ENCODE results near the gene BCL2L11. TPM values are rescaled to one million over a fixed set of nuclear protein-coding genes. Genes with fewer than 3 reads are reported as not detected.

Gene BCL2L11
- total RNA-seq, 6 donors from 2014 or later, result 14.8 to 76.5 (median 31.4) TPM

- Histone ChIP-seq H3K4me3 (no peak overlapping the region), H3K9me3 (no peaks in the 10 kb centered on the region), H3K4me1 (no peaks in the 10 kb centered on the region), H3K36me3 (no peaks in the 10 kb centered on the region), H3K27me3 (no peaks in the 10 kb centered on the region), H3K27ac (no peak overlapping the region)
- no peak for ATAC-seq (ENCODE audit: low FRiP score in 2 of 2)
- TF ChIP-seq CTCF (IDR thresholded peaks at IDR 0.05) (no peak), EP300 (IDR thresholded peaks at IDR 0.05) (no peak), POLR2A (IDR thresholded peaks at IDR 0.05) (no peak), POLR2AphosphoS5 (IDR thresholded peaks at IDR 0.05) (no peak)
- DNase-seq, result no peak
- WGBS, 2 donors, result 74 to 85% methylated on average over 4 of the region's 4 CpGs
Observed at GRCh38 chr2:111175615-111176014, 54.9 kb downstream of the BCL2L11 start.

- TF ChIP-seq POLR2AphosphoS5 (IDR thresholded peaks at IDR 0.05) (no peak), POLR2A (IDR thresholded peaks at IDR 0.05) (no peak), CTCF (IDR thresholded peaks at IDR 0.05) (no peak), EP300 (IDR thresholded peaks at IDR 0.05) (no peak)
- Histone ChIP-seq H3K27ac (no peak overlapping the region), H3K4me3 (no peak overlapping the region), H3K36me3 (no peaks in the 10 kb centered on the region), H3K27me3 (no peaks in the 10 kb centered on the region), H3K9me3 (no peaks in the 10 kb centered on the region), H3K4me1 (no peaks in the 10 kb centered on the region)
- WGBS, 2 donors, result 95 to 96% methylated on average over 7 of the region's 7 CpGs
- ATAC-seq (ENCODE audit: low FRiP score in 2 of 2) (peak in 1 of 2 donors; percentile 16), DNase-seq (no peak)
Observed at GRCh38 chr2:111176388-111176787, 55.7 kb downstream of the BCL2L11 start.

- WGBS, 2 donors, result 69 to 90% methylated on average over 2 to 4 of the region's 4 CpGs
- ATAC-seq (ENCODE audit: low FRiP score in 2 of 2) (peak in 1 of 2 donors; percentile 25), DNase-seq (no peak)
Observed at GRCh38 chr2:111176867-111177266, 56.2 kb downstream of the BCL2L11 start.

GRCh38 chr2:111178296-111178695 lies 57.6 kb downstream of the BCL2L11 start:
- Histone ChIP-seq H3K4me1 (peaks cover 0 to 3% (median 0%) of the 10 kb centered on the region in 4 donors), H3K36me3 (no peaks in the 10 kb centered on the region), H3K4me3 (no peak overlapping the region), H3K27ac (no peak overlapping the region), H3K9me3 (no peaks in the 10 kb centered on the region), H3K27me3 (no peaks in the 10 kb centered on the region)
- WGBS, 2 donors, result 99 to 100% methylated on average over 4 of the region's 4 CpGs
- DNase-seq (no peak), ATAC-seq (ENCODE audit: low FRiP score in 2 of 2) (no peak)
- TF ChIP-seq POLR2AphosphoS5 (IDR thresholded peaks at IDR 0.05) (no peak), CTCF (IDR thresholded peaks at IDR 0.05) (no peak), EP300 (IDR thresholded peaks at IDR 0.05) (no peak), POLR2A (IDR thresholded peaks at IDR 0.05) (no peak)

More at GRCh38 chr2:111176867-111177266, 56.2 kb downstream of the BCL2L11 start:
- no peak overlapping the region for H3K4me3 ChIP-seq
- no peak for TF ChIP-seq POLR2A (IDR thresholded peaks at IDR 0.05)
- no peak for TF ChIP-seq CTCF (IDR thresholded peaks at IDR 0.05)
- TF ChIP-seq EP300 (IDR thresholded peaks at IDR 0.05), result no peak
- no peak for TF ChIP-seq POLR2AphosphoS5 (IDR thresholded peaks at IDR 0.05)
- H3K9me3 ChIP-seq, result no peaks in the 10 kb centered on the region
- no peak overlapping the region for H3K27ac ChIP-seq
- no peaks in the 10 kb centered on the region for H3K4me1 ChIP-seq
- no peaks in the 10 kb centered on the region for H3K36me3 ChIP-seq
- H3K27me3 ChIP-seq, result no peaks in the 10 kb centered on the region

GRCh38 chr2:111178730-111179405 lies 58.2 kb downstream of the BCL2L11 start:
- Histone ChIP-seq H3K27me3 (no peaks in the 10 kb centered on the region), H3K4me1 (peaks cover 0 to 6% (median under 1%) of the 10 kb centered on the region in 4 donors), H3K27ac (no peak overlapping the region), H3K36me3 (no peaks in the 10 kb centered on the region), H3K9me3 (no peaks in the 10 kb centered on the region), H3K4me3 (no peak overlapping the region)
- 89 to 96% methylated on average over 5 of the region's 5 CpGs for WGBS, 2 donors
- TF ChIP-seq POLR2A (IDR thresholded peaks at IDR 0.05), result no peak
- no peak for TF ChIP-seq POLR2AphosphoS5 (IDR thresholded peaks at IDR 0.05)
- TF ChIP-seq CTCF (IDR thresholded peaks at IDR 0.05), result no peak
- TF ChIP-seq EP300 (IDR thresholded peaks at IDR 0.05), result no peak
- DNase-seq (no peak), ATAC-seq (ENCODE audit: low FRiP score in 2 of 2) (no peak)
